Natural killer cell (primary cell): ENCODE results near the gene UBL4B. TPM values are rescaled to one million over a fixed set of nuclear protein-coding genes. Genes with fewer than 3 reads are reported as not detected.

Experiments used
- ATAC-seq, 3 donors: fragments of 150-1000 bp in 2 of 3; fragments of 200-7000 bp in 1 of 3; cut with Tn5 transposase; 1 replicate in 1 of 3; 2 replicates in 2 of 3; pipeline ENCODE4 v1.10.0; 2021; ENCODE audit warnings: mild to moderate bottlenecking in 2 of 3, moderate library complexity in 2 of 3
- DNase-seq, 2 donors: peaks; one replicate each; pipeline versions ENCODE4 v3.0.0 to v3.0.0-alpha.2; 2013 to 2021; ENCODE audit warnings: mixed read lengths in 1 of 2
- H3K27ac ChIP-seq: one replicate; pipeline ENCODE4 v1.5.1; 2013; ENCODE audit warnings: mild to moderate bottlenecking, low read length
- H3K27me3 ChIP-seq: one replicate; pipeline ENCODE4 v1.6.1; 2013; ENCODE audit warnings: low read length; ENCODE audit not compliant: control insufficient read depth, insufficient read depth
- H3K36me3 ChIP-seq: one replicate; pipeline ENCODE4 v1.6.1; 2013; ENCODE audit warnings: low read length; ENCODE audit not compliant: control insufficient read depth, insufficient read depth
- H3K4me1 ChIP-seq: one replicate; pipeline ENCODE4 v1.6.1; 2013; ENCODE audit warnings: low read length; ENCODE audit not compliant: control insufficient read depth, insufficient read depth
- H3K4me3 ChIP-seq: one replicate; pipeline ENCODE4 v1.5.1; 2013; ENCODE audit warnings: low read length
- H3K9me3 ChIP-seq: one replicate; pipeline ENCODE4 v1.6.1; 2013; ENCODE audit warnings: low read length; ENCODE audit not compliant: control insufficient read depth, insufficient read depth
- H3K27ac Mint-ChIP-seq, 2 donors: one replicate each; pipeline ENCODE4 v1.8.0; 2022; ENCODE audit warnings: mild to moderate bottlenecking in 2 of 2, mixed read lengths in 2 of 2, moderate library complexity in 1 of 2
- H3K27me3 Mint-ChIP-seq, 2 donors: one replicate each; pipeline ENCODE4 v1.8.0; 2022; ENCODE audit warnings: low read depth in 2 of 2, mixed read lengths in 2 of 2
- H3K36me3 Mint-ChIP-seq: one replicate; pipeline ENCODE4 v1.8.0; 2022; ENCODE audit warnings: mixed read lengths
- H3K4me1 Mint-ChIP-seq, 2 donors: one replicate each; pipeline ENCODE4 v1.8.0; 2022; ENCODE audit warnings: mixed read lengths in 2 of 2
- H3K4me3 Mint-ChIP-seq: one replicate; pipeline ENCODE4 v1.8.0; 2022; ENCODE audit warnings: mild to moderate bottlenecking, moderate library complexity, mixed read lengths
- H3K9me3 Mint-ChIP-seq, 2 donors: one replicate each; pipeline ENCODE4 v1.8.0; 2022; ENCODE audit warnings: mixed read lengths in 2 of 2
- WGBS: methylation state at CpG from one replicate; pipeline ENCODE4 v1.1.7; 2013; ENCODE audit warnings: missing lambda C conversion rate; ENCODE audit not compliant: insufficient coverage; 5-methylcytosine and 5-hydroxymethylcytosine counted together
- intact Hi-C: fragments of 100-400 bp; cut with micrococcal nuclease; formaldehyde crosslinking; loops from one replicate; pipeline ENCODE4 v1.14.2; 2022
- total RNA-seq, 4 donors: library from RNA; stranded (reverse); fragments of 120-200 nt in 1 of 4; gene quantifications; one replicate each; pipeline versions ENCODE4 v1.2.3 to v1.2.4, GENCODE V29; 2013 to 2022
- TF ChIP-seq, protein P1 (sequence below): fragments of 200-600 bp; IDR thresholded peaks from one replicate; pipeline ENCODE4 v1.8.0; 2022; ENCODE audit warnings: antibody characterized with exemption

Gene UBL4B
- total RNA-seq, 3 donors from 2014 or later (not counting 1 experiment from before 2014, with no cell fraction given), result not detected

DNA sequence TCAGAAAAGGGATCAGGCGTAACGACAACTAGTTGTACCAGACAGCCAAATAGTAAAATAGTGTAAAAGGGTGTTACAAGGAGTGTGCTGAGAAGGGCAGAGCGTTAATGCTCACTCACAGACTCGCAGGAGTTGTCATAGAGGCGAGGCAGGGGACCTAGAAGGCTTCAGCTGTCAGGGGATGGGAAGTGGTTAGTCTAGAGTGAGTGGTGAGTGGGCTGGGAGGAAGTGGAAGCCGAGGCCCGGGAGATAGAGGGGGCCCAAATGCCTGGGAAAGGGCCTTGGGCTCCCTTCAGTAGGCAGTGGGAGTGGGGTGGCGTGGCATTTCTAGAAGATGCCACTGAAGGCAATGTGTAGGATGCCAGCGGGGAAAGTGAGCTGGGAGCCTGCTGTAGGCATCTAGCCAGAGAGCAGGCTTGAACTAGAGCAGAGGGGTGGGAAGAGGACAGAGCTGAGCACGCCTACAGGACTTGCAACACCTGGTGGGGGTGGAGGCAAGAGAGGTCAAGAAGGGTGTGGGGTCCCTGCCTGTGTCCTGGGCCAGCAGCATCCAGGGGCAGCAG, 48.4 kb downstream of the UBL4B start:
- Histone ChIP-seq H3K36me3 (no peaks in the 10 kb centered on the region), H3K4me3 (no peak overlapping the region), H3K4me1 (no peaks in the 10 kb centered on the region), H3K27ac (no peak overlapping the region), H3K27me3 (peaks cover under 1% of the 10 kb centered on the region), H3K9me3 (no peaks in the 10 kb centered on the region)
- WGBS, result 38% methylated on average over 10 of the region's 10 CpGs
- Mint-ChIP-seq H3K27me3 (peaks cover 25 to 30% of the 10 kb centered on the region in 2 donors), H3K4me1 (no peaks in the 10 kb centered on the region), H3K36me3 (no peaks in the 10 kb centered on the region), H3K9me3 (peaks cover 0 to 3% of the 10 kb centered on the region in 2 donors), H3K4me3 (no peak overlapping the region), H3K27ac (no peak overlapping the region)
- intact Hi-C loops, result no loop called here
- no peak for DNase-seq
- TF ChIP-seq, protein P1, sequence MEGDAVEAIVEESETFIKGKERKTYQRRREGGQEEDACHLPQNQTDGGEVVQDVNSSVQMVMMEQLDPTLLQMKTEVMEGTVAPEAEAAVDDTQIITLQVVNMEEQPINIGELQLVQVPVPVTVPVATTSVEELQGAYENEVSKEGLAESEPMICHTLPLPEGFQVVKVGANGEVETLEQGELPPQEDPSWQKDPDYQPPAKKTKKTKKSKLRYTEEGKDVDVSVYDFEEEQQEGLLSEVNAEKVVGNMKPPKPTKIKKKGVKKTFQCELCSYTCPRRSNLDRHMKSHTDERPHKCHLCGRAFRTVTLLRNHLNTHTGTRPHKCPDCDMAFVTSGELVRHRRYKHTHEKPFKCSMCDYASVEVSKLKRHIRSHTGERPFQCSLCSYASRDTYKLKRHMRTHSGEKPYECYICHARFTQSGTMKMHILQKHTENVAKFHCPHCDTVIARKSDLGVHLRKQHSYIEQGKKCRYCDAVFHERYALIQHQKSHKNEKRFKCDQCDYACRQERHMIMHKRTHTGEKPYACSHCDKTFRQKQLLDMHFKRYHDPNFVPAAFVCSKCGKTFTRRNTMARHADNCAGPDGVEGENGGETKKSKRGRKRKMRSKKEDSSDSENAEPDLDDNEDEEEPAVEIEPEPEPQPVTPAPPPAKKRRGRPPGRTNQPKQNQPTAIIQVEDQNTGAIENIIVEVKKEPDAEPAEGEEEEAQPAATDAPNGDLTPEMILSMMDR, result no peak
- ATAC-seq, result no peak

GRCh38 chr1:110161165-110161564, 48.9 kb downstream of the UBL4B start:
- no peak overlapping the region for H3K27ac ChIP-seq
- intact Hi-C loops, result no loop called here
- WGBS, result 87% methylated on average over 3 of the region's 3 CpGs

DNA sequence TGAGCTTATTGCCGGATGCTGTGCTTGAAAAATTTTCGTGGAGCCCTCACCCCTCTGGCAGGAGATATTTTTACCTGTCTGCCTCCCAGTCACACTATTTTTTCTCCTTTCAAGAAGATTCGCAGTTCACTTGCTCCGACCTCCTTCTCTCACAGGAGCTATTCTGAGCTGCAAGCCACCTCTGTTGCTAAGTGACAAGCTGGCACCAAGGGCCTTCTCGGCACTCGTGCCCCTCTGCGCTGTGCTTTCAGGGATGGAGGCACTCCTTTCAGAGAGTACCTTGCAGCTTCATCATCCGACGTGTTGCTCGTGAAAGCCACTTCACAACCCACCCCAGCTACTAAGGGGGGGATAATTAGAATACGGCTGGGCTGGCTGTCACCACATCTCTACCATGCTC, 49.6 kb downstream of the UBL4B start:
- intact Hi-C loops, result no loop called here
- no peak for DNase-seq
- H3K9me3 Mint-ChIP-seq, result peaks cover 0 to 3% of the 10 kb centered on the region in 2 donors
- Histone ChIP-seq H3K36me3 (no peaks in the 10 kb centered on the region), H3K27ac (no peak overlapping the region), H3K9me3 (no peaks in the 10 kb centered on the region), H3K4me1 (no peaks in the 10 kb centered on the region), H3K4me3 (no peak overlapping the region), H3K27me3 (no peaks in the 10 kb centered on the region)
- H3K27ac Mint-ChIP-seq, result no peak overlapping the region
- H3K4me3 Mint-ChIP-seq, result no peak overlapping the region
- peaks cover 13 to 23% of the 10 kb centered on the region in 2 donors for H3K27me3 Mint-ChIP-seq
- no peaks in the 10 kb centered on the region for H3K36me3 Mint-ChIP-seq
- H3K4me1 Mint-ChIP-seq, result no peaks in the 10 kb centered on the region
- TF ChIP-seq, protein P1, result no peak
- ATAC-seq, result no peak
- 82% methylated on average over 11 of the region's 11 CpGs for WGBS

More at GRCh38 chr1:110161165-110161564, 48.9 kb downstream of the UBL4B start:
- H3K4me1 ChIP-seq, result no peaks in the 10 kb centered on the region
- ATAC-seq (no peak), DNase-seq (no peak)
- peaks cover 20 to 26% of the 10 kb centered on the region in 2 donors for H3K27me3 Mint-ChIP-seq
- TF ChIP-seq, protein P1, result no peak
- H3K9me3 Mint-ChIP-seq, result peaks cover 0 to 3% of the 10 kb centered on the region in 2 donors
- no peaks in the 10 kb centered on the region for H3K36me3 Mint-ChIP-seq
- H3K9me3 ChIP-seq, result no peaks in the 10 kb centered on the region
- H3K4me3 ChIP-seq, result no peak overlapping the region
- no peaks in the 10 kb centered on the region for H3K36me3 ChIP-seq
- no peak overlapping the region for H3K27ac Mint-ChIP-seq
- no peaks in the 10 kb centered on the region for H3K4me1 Mint-ChIP-seq
- H3K4me3 Mint-ChIP-seq, result no peak overlapping the region
- no peaks in the 10 kb centered on the region for H3K27me3 ChIP-seq

Other genes with a start within 250 kb of the UBL4B start
- gene CSF1, start 201.6 kb upstream of the UBL4B start, total RNA-seq, result 10 to 100 TPM in 1 of 3 donors, 1 to 10 TPM in 2; 2.1 to 57.9 (median 3.7) TPM
- gene AHCYL1, start 127.7 kb upstream of the UBL4B start, total RNA-seq, result 10 to 100 TPM; 23.3 to 30.0 (median 29.1) TPM
- 100 to 1,000 TPM in 2 of 3 donors, 10 to 100 TPM in 1; 92.4 to 139 (median 130) TPM for gene STRIP1, start 77.8 kb upstream of the UBL4B start, total RNA-seq
- gene ALX3, start 41.8 kb upstream of the UBL4B start, total RNA-seq, result not detected
- gene SLC6A17, start 38.1 kb downstream of the UBL4B start, total RNA-seq, result not detected
- gene KCNC4, start 97.9 kb downstream of the UBL4B start, total RNA-seq, result 1 to 10 TPM; 2.5 to 3.9 (median 3.3) TPM
- 100 to 1,000 TPM in 1 of 3 donors, 10 to 100 TPM in 2; 81.8 to 109 (median 87.0) TPM for gene RBM15, start 226.9 kb downstream of the UBL4B start, total RNA-seq